GM19372 (cell line): Measurements from ENCODE around the gene DUS4L.

ENCODE experiments used
- ATAC-seq: cut with Tn5 transposase; IDR thresholded peaks from one replicate; pipeline ENCODE4 v1.9.1; 2021; ENCODE audit warnings: mild to moderate bottlenecking, low read depth, moderate library complexity; ENCODE audit not compliant: unreplicated experiment

Gene DUS4L

DNA sequence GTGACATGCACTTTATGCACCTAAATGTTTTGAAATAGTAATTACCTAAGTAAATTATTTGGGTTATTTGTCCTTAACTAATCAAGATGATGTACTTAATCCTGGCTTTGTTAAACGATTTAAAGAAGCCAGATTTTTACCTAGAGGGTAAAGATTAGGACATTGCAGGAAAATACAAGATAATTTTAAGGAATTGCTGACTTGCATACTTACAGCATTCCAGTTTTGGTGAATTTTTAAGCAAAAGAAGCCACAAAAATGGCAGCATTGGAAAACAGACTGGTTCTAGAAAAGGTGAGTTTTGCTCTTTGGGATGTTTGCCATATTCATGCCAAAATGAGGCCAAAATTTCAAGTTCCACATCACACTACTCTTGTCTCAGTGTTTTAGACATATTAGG is 49.7 kb downstream of the DUS4L start:
- no peak for ATAC-seq

DNA sequence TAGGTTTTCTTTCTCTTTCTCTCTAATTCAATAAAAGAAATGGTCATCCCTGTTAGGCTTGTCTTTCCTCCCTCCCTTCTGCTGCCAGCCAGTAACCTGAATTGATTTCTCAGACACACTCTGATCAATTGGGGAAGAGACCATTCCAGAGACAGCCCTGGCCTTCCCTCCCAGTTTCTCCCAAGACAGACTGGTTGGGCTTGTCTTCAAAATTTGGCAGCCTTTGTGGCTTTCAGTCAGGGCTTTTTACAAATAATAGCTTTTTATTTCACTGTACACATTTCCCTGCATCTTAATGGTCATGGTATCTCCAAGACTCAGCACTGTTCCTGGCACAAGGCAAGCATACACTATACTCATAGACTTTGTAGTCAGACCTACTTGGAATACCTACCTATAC is 50.2 kb downstream of the DUS4L start:
- ATAC-seq: no peak

- no peak for ATAC-seq
Measured at GRCh38 chr7:107614425-107614824, 50.7 kb downstream of the DUS4L start.

DNA sequence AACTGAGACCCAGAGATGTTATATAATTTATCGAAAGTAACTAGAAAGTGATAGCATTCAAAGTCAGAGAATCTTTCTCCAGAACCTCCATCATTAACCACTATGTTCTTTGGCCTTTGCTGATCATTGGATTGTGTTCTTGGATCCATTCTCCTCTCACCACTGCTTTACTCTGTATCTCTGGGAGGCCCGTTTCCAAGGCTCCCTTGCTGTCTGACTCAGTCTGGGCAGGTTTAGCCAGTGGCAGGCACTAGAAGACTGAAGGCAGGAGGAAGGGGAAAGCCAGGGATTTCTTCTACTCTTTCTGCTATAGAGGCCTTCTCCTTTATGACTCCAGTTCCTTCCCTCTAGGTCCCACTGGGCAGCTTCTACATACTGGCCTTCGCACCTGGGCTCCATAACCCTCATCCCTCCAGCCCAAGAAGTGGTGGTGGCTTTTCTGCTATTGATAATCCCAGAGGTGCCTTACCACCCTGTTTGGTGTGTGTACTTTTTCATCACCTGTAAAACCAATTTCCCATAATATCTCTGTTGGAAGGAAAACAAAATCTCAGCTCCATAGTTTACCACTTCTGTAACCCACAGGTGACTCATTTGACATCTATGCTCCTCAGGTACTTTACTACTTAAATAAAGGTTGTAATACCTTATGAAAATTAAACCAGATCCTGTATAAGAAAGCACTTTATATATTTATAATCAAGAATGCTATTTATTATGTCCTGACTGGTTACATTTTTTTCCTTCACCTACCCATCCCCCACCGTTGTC is 52.3 kb downstream of the DUS4L start:
- no peak for ATAC-seq

GRCh38 chr7:107622429-107622828 is 58.7 kb downstream of the DUS4L start:
- ATAC-seq: no peak

- no peak for ATAC-seq
Measured at GRCh38 chr7:107622894-107623293, 59.1 kb downstream of the DUS4L start.

GRCh38 chr7:107627002-107627401 is 63.2 kb downstream of the DUS4L start:
- no peak for ATAC-seq
